ENCODE measurements around the gene LCP2. TPM values are rescaled to one million over a fixed set of nuclear protein-coding genes. Genes with fewer than 3 reads are reported as not detected.

The LCP2 gene
- total RNA-seq, 1 donor from 2014 or later = 283 TPM

- no peaks in the 10 kb centered on the region for H3K36me3 Mint-ChIP-seq (ENCODE audit: low read depth)
- intact Hi-C loops (cut with micrococcal nuclease) = loop anchor here (5.0 kb wide), 1 partner anchor 260 kb away; no protein-coding TSS in a partner anchor
- H3K9me3 Mint-ChIP-seq = no peaks in the 10 kb centered on the region
- peak overlapping the region; percentile 76 for H3K4me3 Mint-ChIP-seq
- DNase-seq = no peak
- H3K27me3 Mint-ChIP-seq = no peaks in the 10 kb centered on the region
- H3K4me1 Mint-ChIP-seq = peaks cover 49% of the 10 kb centered on the region
- peak overlapping the region; percentile 94 for H3K27ac Mint-ChIP-seq
Measured at GRCh38 chr5:170312301-170312595, 14.7 kb upstream of the LCP2 start.

GRCh38 chr5:170311511-170312300, 14.1 kb upstream of the LCP2 start:
- H3K9me3 Mint-ChIP-seq = no peaks in the 10 kb centered on the region
- H3K36me3 Mint-ChIP-seq (ENCODE audit: low read depth) = no peaks in the 10 kb centered on the region
- intact Hi-C loops (cut with micrococcal nuclease) = loop anchor here (5.0 kb wide), 1 partner anchor 261 kb away; no protein-coding TSS in a partner anchor
- H3K27me3 Mint-ChIP-seq = no peaks in the 10 kb centered on the region
- H3K4me3 Mint-ChIP-seq = peak overlapping the region; percentile 76
- peaks cover 50% of the 10 kb centered on the region for H3K4me1 Mint-ChIP-seq
- DNase-seq = no peak
- H3K27ac Mint-ChIP-seq = peak overlapping the region; percentile 94

GRCh38 chr5:170310256-170310926, 12.8 kb upstream of the LCP2 start:
- no peaks in the 10 kb centered on the region for H3K27me3 Mint-ChIP-seq
- no peaks in the 10 kb centered on the region for H3K9me3 Mint-ChIP-seq
- intact Hi-C loops (cut with micrococcal nuclease) = loop anchor here (5.0 kb wide), 1 partner anchor 262 kb away; no protein-coding TSS in a partner anchor
- no peak overlapping the region for H3K27ac Mint-ChIP-seq
- no peak overlapping the region for H3K4me3 Mint-ChIP-seq
- peaks cover 62% of the 10 kb centered on the region for H3K4me1 Mint-ChIP-seq
- no peak for DNase-seq
- no peaks in the 10 kb centered on the region for H3K36me3 Mint-ChIP-seq (ENCODE audit: low read depth)

- Mint-ChIP-seq H3K27ac (no peak overlapping the region), H3K36me3 (ENCODE audit: low read depth) (no peaks in the 10 kb centered on the region), H3K27me3 (no peaks in the 10 kb centered on the region), H3K4me1 (peaks cover 67% of the 10 kb centered on the region), H3K9me3 (no peaks in the 10 kb centered on the region), H3K4me3 (no peak overlapping the region)
- intact Hi-C loops (cut with micrococcal nuclease) = no loop called here
- DNase-seq = no peak
Measured at GRCh38 chr5:170308686-170309085, 11.1 kb upstream of the LCP2 start.

DNA sequence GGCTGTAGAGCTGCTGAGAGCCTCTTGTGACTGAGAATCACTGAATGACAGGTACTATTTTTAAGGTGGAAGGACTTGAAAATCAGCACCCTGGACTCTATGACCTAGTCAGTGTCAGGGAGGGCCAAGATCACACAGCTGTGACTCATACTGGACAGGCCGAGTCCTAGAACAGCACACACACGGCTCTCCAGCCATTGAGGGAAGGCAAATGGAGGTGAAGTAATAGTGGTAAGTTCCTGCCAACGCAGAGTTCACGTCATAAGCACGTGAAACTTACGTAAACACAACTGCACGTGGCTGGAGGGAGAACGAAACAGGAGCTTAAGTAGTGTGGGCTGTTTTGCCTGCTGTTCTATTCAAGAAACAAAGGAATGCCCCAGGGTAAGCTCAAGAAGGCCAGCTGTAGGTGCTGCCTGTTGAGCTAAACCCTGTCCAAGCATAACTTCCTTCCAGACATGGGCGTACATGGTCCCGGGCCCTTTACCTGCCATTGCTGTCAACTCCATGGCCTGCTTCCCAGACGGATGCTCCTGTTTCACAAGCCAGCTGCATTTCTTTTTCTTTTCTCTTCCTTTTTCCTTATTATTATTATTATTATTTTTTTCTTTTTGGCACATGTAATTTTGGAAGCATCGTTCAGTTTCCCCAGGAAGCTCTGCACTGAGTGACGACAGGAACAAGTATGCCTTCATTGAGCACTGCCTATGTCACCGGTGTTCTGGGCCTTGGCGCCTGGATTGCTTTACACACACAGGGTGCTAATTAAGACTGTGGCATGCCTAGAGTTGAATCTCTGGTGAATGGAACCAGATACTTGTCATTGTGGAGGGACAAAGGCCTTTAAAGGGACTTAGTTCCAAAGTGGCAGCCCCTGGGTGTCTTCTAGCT, 10.2 kb upstream of the LCP2 start:
- peaks cover 67% of the 10 kb centered on the region for H3K4me1 Mint-ChIP-seq
- intact Hi-C loops (cut with micrococcal nuclease) = no loop called here

GRCh38 chr5:170306381-170306831, 8.8 kb upstream of the LCP2 start:
- H3K4me3 Mint-ChIP-seq = no peak overlapping the region
- H3K9me3 Mint-ChIP-seq = no peaks in the 10 kb centered on the region
- intact Hi-C loops (cut with micrococcal nuclease) = loop anchor here (1.0 kb wide), 1 partner anchor 8 kb away; no protein-coding TSS in a partner anchor
- peaks cover 66% of the 10 kb centered on the region for H3K4me1 Mint-ChIP-seq
- no peaks in the 10 kb centered on the region for H3K27me3 Mint-ChIP-seq
- H3K27ac Mint-ChIP-seq = peak overlapping the region; percentile 66
- H3K36me3 Mint-ChIP-seq (ENCODE audit: low read depth) = peaks cover 2% of the 10 kb centered on the region
- no peak for DNase-seq

More for the DNA sequence above, 10.2 kb upstream of the LCP2 start:
- Mint-ChIP-seq H3K4me3 (no peak overlapping the region), H3K27ac (no peak overlapping the region), H3K9me3 (no peaks in the 10 kb centered on the region), H3K27me3 (no peaks in the 10 kb centered on the region), H3K36me3 (ENCODE audit: low read depth) (peaks cover 2% of the 10 kb centered on the region)
- no peak for DNase-seq

GRCh38 chr5:170305646-170306025, 8.1 kb upstream of the LCP2 start:
- peaks cover 64% of the 10 kb centered on the region for H3K4me1 Mint-ChIP-seq
- intact Hi-C loops (cut with micrococcal nuclease) = loop anchor here (1.0 kb wide), 1 partner anchor 7 kb away; no protein-coding TSS in a partner anchor
- H3K9me3 Mint-ChIP-seq = no peaks in the 10 kb centered on the region
- H3K36me3 Mint-ChIP-seq (ENCODE audit: low read depth) = peaks cover 2% of the 10 kb centered on the region
- H3K4me3 Mint-ChIP-seq = no peak overlapping the region
- H3K27ac Mint-ChIP-seq = no peak overlapping the region
- no peaks in the 10 kb centered on the region for H3K27me3 Mint-ChIP-seq
- DNase-seq = no peak

DNA sequence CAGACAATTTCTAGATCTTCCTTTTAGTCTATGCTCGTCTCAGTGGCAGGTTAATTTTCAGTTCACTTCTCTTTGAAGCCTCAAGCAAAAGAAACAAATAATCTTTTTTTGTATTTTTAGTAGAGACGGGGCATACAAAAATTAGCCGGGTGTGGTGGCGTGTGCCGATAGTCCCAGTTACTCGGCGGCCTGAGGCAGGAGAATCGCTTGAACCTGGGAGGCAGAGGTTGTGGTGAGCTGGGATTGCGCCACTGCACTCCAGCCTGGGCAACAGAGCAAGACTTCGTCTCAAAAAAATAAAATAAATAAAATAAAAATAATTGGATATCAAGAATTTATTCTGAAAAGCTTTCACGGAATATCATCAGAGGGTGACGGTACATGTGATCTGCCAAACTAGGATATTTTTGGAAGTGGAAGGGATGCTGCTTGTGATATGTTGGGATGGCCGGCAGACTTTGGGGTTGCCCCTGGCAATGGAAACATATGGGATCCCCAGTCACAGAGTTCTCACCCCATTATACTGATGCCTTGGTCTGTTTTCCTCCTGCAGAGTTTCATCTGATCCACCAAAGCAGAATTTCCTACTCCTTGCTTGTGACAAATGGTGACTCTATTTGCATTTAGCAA, 7.6 kb upstream of the LCP2 start:
- H3K36me3 Mint-ChIP-seq (ENCODE audit: low read depth) = peaks cover 2% of the 10 kb centered on the region

DNA sequence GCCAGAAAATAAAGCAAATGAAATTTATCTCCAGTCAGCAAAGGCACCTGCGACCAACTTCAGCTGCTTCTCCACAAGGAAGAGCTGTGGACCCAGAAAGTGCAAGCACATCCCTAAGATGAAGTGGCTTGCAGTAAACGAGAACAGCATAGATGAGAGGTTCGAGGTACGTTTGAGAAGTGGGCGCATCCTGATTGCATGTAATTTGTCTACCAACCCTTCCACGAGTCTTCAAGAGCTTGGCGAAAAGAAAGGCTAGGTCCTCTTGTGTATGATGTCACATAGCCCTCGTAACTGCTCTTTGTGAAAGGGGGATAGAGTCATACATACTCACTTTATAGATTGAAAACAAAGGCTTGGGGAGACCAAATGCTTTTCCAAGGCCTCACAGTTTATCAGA, 6.0 kb upstream of the LCP2 start:
- Mint-ChIP-seq H3K9me3 (no peaks in the 10 kb centered on the region), H3K4me3 (peak overlapping the region; percentile 81), H3K27ac (peak overlapping the region; percentile 90), H3K27me3 (no peaks in the 10 kb centered on the region), H3K36me3 (ENCODE audit: low read depth) (peaks cover 2% of the 10 kb centered on the region), H3K4me1 (peaks cover 66% of the 10 kb centered on the region)
- intact Hi-C loops (cut with micrococcal nuclease) = loop anchor here (1.0 to 5.0 kb wide), 3 partner anchors 10 to 36 kb away; no protein-coding TSS in a partner anchor
- DNase-seq = no peak

More for the DNA sequence above, 7.6 kb upstream of the LCP2 start:
- Mint-ChIP-seq H3K4me1 (peaks cover 60% of the 10 kb centered on the region), H3K4me3 (no peak overlapping the region), H3K27me3 (no peaks in the 10 kb centered on the region), H3K9me3 (no peaks in the 10 kb centered on the region), H3K27ac (no peak overlapping the region)
- intact Hi-C loops (cut with micrococcal nuclease) = no loop called here
- DNase-seq = no peak

GRCh38 chr5:170302653-170303501, 5.3 kb upstream of the LCP2 start:
- peak overlapping the region; percentile 81 for H3K4me3 Mint-ChIP-seq
- peak overlapping the region; percentile 90 for H3K27ac Mint-ChIP-seq
- H3K4me1 Mint-ChIP-seq = peaks cover 72% of the 10 kb centered on the region
- DNase-seq = peak; percentile 91
- H3K27me3 Mint-ChIP-seq = no peaks in the 10 kb centered on the region
- intact Hi-C loops (cut with micrococcal nuclease) = loop anchor here (1.0 to 5.0 kb wide), 3 partner anchors 10 to 36 kb away; no protein-coding TSS in a partner anchor
- H3K9me3 Mint-ChIP-seq = no peaks in the 10 kb centered on the region
- peaks cover 2% of the 10 kb centered on the region for H3K36me3 Mint-ChIP-seq (ENCODE audit: low read depth)

GRCh38 chr5:170301981-170302652, 4.5 kb upstream of the LCP2 start:
- Mint-ChIP-seq H3K27me3 (no peaks in the 10 kb centered on the region), H3K4me3 (peak overlapping the region; percentile 81), H3K4me1 (peaks cover 73% of the 10 kb centered on the region), H3K27ac (peak overlapping the region; percentile 90), H3K9me3 (no peaks in the 10 kb centered on the region), H3K36me3 (ENCODE audit: low read depth) (peaks cover 2% of the 10 kb centered on the region)
- DNase-seq = no peak
- intact Hi-C loops (cut with micrococcal nuclease) = loop anchor here (5.0 kb wide), 1 partner anchor 35 kb away; no protein-coding TSS in a partner anchor

- Mint-ChIP-seq H3K27me3 (no peaks in the 10 kb centered on the region), H3K4me1 (peaks cover 66% of the 10 kb centered on the region), H3K9me3 (no peaks in the 10 kb centered on the region), H3K36me3 (ENCODE audit: low read depth) (peaks cover 11% of the 10 kb centered on the region), H3K27ac (peak overlapping the region; percentile 53), H3K4me3 (no peak overlapping the region)
- DNase-seq = peak; percentile 56
- intact Hi-C loops (cut with micrococcal nuclease) = loop anchor here (5.0 kb wide), 1 partner anchor 34 kb away; no protein-coding TSS in a partner anchor
Measured at GRCh38 chr5:170301149-170301548, 3.6 kb upstream of the LCP2 start.

Measured in activated CD4-positive, alpha-beta T cell treated with anti-CD3 and anti-CD28 coated beads, Interleukin-2, amount 10 ng/mL, durations not matched to agents 24 days and 14 days (primary cell).